AG08396 (cell line): Measurements from ENCODE around the gene MST1.

Experiments used
- DNase-seq: peaks from one replicate; pipeline ENCODE4 v3.0.0; 2012; ENCODE audit warnings: low spot score, mixed read lengths

Gene MST1

DNA sequence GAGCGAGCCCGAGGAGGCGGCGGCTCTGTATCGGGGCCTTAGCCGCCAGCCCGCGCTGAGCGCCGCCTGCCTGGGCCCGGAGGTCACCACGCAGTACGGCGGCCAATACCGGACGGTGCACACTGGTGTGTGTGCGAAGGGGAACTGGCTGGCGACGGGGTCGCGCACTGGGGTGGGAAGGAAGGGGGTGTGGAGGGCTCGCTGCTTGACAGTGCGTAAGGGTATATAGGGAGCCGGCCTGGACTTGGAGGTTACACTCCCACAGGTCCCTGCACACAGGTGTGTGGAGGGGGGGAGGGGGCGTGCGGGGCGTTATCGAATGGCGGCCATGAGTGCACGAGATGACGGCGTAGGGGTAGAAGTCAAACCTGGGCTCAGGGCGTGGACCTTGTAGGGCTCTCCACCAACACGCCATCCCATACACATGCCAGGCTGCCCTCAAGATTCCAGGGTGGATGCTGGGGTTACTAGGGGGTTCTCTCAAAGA, 14.7 kb downstream of the MST1 start:
- no peak for DNase-seq

DNA sequence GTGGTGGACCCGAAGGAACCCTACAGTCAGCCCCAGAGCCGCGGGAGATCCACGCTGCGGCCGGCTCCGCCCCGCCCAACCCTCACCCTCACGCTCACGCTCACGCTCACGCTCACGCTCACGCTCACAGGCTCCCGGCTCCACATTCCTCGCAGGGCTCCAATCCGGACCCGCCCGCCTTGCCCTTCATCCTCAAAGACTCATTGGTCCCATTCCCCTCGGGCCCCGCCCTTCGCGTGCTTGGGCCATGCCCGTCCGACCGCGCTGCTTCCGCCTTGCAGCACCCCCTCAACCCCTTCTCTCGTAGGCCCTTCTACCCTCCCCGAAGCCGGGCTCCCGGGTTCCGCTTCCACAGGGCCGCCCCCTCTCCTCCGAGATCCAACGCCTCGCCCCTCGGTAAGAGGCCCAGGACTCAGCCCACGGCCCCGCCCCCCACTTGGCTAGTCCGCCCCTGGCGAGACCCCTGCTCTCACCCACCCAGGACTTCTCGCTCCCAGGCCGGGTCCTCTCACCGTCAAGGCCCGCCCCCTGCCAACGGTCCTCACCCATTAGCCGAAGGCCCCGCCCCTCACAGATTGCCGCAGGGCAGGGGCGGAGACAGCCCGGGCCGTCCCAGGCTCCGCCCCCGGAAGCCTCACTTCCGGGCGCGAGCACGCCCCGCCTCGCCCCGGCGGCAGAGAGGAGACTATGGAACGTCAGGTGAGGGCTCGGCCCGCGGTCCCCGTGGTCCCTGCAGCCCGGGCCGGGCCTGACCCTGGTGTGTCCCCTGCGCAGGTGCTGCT, 15.4 kb downstream of the MST1 start, which contains the start of gene APEH:
Gene APEH (plus strand): TSS at position 637 of the 782 bp plus-strand sequence. CDS start 51 bp downstream, at position 688.
- DNase-seq = peak; percentile 99

DNA sequence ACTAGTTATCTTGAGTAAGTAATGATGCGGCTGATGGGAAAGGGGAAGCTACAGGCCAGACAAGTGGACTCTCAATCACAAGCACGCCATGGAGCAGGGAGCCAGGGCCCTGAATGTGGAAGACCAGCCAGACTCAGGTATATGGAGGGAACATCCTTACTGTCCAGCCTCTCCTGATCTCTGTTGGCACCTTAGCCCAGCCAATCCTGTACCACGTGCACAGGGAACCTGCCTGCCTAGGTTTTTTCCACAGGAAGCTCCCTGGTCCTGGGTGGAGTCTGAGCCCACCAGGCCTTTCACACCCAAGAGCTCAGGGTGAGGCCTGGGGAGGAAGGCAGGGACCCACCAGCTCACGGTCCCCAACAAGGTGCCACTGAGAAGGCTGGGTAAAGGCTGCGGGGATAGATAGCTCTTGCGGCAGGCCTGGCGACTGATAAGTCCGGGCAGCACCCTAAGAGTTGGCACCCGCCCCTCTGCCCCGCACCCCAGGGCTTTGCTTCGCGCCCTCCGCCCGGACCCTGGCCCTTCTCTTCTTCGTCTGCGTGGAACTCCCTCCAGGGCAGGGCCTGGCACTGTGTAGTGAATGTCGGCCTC, 16.1 kb downstream of the MST1 start:
- no peak for DNase-seq

GRCh38 chr3:49671291-49672288, 17.7 kb downstream of the MST1 start:
- DNase-seq = peak; percentile 81

- DNase-seq = no peak
Measured at GRCh38 chr3:49670940-49671290, 18.4 kb downstream of the MST1 start.

- DNase-seq = no peak
Measured at GRCh38 chr3:49669352-49669751, 19.9 kb downstream of the MST1 start.

GRCh38 chr3:49668861-49669260, 20.4 kb downstream of the MST1 start:
- DNase-seq = no peak

- peak; percentile 29 for DNase-seq
Measured at GRCh38 chr3:49668414-49668797, 20.9 kb downstream of the MST1 start.

DNA sequence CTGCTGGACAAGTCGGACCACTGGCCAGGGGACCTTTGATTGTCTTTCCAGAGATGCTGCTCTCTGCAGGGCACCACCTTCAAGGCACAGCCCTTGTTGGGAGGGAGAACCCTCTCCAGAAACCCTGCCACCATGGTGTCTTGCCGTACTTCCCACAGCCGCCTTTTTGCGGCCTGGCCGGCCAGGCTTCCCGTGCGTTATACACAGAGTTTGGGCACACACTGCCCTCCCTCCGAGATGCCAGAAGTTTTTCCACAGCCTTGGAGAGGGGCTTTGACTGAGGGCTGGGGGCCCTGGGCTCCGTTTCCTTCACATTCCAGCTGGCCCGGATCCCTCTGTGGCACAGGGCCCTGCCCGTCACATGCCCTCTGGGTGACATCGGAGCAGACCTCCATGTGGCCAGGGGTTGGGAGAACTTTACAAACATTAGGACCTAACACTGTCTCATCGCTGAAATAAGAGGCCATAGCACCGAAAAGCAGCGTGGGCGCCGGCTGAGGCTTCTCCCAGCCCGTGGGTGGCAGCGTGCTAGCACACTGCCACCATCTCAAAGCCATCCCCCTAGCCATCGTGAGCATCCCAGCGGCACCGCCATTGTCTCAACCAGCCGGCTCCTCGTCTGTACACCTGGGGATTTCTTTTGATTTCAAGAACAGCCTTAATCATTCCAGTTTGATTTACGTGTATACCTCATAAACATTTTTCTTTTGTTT, 21.4 kb downstream of the MST1 start:
- no peak for DNase-seq

DNA sequence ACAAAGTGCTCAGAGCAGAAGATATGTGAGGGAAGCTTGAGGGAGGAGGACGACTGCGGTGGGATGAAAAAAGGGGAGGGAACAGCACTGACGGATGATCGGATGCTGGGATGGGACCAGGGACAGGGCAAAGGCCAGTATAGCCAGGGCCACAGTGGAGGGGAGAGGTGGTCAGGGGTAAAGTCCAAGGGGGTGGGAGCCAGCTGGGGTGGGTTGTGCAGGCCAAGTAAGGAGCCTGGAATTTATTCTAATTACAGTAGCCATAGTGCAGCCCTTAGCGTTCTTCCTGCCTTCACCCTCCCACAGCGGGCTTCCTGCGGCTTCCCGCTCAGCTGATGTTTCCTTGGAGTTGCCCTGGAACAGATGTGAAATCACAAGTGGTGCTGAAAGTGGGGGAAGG, 22.7 kb downstream of the MST1 start:
- no peak for DNase-seq

DNA sequence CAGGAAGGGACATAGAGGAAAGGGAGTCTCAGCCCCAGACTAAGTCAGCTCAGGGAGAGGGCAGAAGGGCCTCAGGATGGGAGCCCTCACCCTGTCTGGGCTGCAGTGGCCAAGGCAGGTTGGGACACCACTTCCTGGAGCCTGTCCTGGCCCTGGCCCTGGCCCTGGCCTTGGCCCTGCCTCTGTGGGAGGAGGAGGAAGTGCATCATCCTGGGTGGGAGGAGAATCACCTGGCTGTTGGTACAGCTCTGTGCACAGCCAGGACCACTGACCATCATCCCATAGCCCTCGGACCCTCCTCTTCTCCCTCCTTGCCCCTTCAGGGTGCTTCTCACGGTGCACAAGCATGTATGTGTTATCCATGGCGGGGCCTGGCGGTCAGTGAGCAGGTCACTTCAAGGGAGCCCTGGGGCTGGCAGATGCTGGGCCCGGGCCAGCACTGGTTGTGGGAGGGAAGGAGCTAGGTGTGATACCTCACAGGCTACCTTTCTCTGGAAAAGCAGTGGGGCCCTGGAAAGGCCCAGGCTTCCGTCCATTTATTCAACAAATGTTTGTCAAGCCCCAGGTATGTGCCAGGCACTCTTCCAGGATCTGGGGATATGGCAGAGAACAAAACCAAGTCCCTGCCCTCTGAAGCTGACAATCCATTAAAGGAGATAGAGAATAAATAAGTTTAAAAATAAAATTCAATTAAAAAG, 23.3 kb downstream of the MST1 start:
- DNase-seq = no peak

DNA sequence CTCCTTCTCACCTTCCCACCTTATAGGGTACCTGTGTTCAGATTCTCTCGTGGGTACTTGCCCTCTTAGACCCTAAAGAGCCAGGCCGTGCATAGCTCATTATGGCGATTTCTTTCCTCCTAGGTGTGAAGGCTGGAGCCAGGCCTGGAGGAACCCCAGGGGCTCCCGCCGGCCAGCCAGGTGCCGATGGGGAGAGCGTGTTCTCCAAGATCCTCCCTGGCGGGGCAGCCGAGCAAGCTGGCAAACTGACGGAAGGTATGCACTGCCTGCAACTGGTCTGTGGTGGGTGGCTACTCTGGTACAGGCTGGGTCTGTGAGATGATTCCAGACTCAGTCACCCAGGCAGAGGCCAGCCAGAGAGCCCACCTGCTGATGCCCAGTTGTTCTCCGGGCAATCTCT, 25.0 kb downstream of the MST1 start:
- no peak for DNase-seq

DNA sequence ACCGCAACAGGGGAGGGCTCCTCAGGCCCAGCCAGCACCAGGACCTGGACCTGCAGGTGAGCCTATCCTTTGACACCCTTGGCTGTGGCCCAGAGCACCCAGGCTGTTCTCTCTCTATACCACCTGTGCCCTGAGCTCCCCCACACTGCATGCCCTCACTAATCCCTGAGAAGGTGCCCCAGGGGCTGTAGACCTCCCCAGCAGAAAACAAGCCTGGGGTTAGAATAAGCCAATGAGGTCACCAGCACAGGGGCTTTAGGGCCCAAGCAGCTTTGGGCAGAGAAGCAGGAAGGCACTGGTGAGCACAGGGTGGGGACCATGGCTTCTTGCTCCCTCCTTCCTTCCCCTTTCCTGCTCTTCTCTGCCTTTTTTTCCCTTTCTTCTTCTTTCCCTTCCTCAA, 25.4 kb downstream of the MST1 start:
- no peak for DNase-seq

GRCh38 chr3:49662720-49663413, 26.4 kb downstream of the MST1 start:
- no peak for DNase-seq

DNA sequence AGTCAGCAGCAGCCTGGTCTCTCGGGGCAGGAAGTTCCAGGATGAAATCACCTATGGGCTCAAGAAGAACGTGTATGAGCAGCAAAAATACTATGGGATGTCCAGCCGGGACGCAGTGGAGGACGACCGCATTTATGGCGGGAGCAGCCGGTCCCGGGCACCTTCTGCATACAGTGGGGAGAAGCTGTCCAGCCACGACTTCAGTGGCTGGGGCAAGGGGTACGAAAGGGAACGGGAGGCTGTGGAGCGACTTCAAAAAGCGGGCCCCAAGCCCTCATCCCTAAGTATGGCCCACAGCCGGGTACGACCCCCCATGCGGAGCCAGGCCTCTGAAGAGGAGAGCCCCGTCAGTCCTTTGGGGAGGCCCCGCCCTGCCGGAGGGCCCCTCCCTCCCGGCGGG, 27.3 kb downstream of the MST1 start:
- DNase-seq = no peak

- DNase-seq = no peak
Measured at GRCh38 chr3:49661281-49661680, 28.0 kb downstream of the MST1 start.

DNA sequence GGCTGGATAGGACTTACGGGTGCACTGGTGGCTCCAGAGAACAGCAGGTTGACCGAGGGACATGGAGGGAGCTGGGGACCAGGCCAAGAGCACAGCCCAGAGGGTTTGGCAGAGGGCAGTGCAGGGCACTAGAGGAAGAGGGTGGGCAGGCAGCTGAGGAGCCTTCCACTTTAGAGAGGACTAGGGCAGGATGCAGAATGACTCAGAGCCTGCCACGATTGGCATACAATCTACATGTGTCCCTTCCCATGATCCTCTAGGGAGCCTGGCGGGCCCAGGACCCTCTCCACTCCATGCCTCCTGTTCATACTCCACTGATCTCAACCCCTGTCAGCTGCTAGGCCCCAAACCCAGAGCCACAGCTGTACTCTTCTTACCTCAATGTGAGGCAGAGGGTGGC, 29.5 kb downstream of the MST1 start:
- DNase-seq = no peak

DNA sequence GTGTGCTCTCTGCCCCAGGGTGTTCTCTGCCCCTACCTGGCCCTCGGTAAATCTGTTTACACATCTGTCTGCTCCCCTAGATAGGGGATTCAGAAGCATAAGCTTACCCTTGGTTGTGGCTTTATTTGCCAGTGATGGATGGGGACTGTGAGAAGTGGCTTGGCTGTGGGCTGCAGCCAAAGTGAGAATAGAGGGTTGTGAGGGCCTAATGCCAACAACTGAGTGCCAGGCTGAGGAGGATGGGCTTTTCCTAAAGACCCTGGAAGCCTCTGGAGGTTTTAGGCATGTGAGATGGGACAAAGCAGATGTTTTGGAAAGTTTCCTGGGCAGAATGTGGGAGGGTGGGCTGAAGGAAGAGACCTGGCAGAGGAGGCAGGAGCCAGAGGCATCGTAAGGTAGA, 30.6 kb downstream of the MST1 start:
- DNase-seq = no peak

DNA sequence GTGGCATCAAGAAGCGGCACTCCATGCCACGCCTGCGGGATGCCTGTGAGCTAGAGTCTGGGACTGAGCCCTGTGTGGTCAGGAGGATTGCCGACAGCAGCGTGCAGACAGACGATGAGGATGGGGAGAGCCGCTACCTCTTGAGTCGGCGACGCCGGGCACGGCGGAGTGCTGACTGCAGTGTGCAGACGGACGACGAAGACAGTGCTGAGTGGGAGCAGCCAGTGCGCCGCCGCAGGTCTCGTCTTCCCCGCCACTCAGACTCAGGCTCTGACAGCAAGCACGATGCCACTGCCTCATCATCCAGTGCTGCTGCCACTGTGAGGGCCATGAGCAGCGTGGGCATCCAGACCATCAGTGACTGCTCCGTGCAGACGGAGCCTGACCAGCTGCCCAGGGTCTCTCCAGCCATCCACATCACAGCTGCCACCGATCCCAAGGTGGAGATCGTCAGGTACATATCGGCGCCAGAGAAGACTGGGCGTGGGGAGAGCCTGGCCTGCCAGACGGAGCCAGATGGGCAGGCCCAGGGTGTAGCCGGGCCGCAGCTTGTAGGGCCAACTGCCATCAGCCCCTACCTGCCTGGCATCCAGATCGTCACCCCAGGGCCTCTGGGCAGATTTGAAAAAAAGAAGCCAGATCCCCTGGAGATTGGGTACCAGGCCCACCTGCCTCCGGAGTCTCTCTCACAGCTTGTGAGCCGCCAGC, 31.9 kb downstream of the MST1 start:
- DNase-seq = no peak

DNA sequence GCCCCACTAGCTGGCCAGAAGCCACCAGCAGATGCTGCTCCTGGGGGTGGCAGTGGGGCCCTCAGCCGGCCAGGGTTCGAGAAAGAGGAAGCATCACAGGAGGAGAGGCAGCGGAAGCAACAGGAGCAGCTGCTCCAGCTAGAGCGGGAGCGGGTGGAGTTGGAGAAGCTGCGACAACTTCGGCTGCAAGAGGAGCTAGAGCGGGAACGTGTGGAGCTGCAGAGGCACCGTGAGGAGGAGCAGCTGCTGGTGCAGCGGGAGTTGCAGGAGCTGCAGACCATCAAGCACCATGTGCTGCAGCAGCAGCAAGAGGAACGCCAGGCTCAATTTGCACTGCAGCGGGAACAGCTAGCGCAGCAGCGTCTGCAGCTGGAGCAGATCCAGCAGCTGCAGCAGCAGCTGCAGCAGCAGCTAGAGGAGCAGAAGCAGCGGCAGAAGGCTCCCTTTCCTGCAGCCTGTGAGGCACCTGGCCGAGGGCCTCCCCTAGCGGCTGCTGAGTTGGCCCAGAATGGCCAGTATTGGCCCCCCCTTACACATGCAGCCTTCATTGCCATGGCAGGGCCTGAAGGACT, 32.6 kb downstream of the MST1 start:
- no peak for DNase-seq
